Loucy (cell line): Measurements from ENCODE around the gene GPHN.

Experiments
- H2AFZ ChIP-seq: fragments of 200-600 bp; sonication (generic); 2 replicates; pipeline ENCODE4 v1.6.0; 2016; ENCODE audit warnings: antibody characterized with exemption, mild to moderate bottlenecking, low read length, moderate library complexity
- H3F3A ChIP-seq: fragments of 200-600 bp; 2 replicates; pipeline ENCODE4 v1.6.0; 2016; ENCODE audit warnings: antibody characterized with exemption, low read depth, mild to moderate bottlenecking
- H3K27me3 ChIP-seq: fragments of 200-600 bp; sonication (generic); 2 replicates; pipeline ENCODE4 v1.6.1; 2014; ENCODE audit warnings: low read length, mild to moderate bottlenecking; ENCODE audit not compliant: insufficient read depth, poor library complexity, severe bottlenecking
- H3K36me3 ChIP-seq: fragments of 200-600 bp; sonication (generic); 2 replicates; pipeline ENCODE4 v1.6.1; 2016; ENCODE audit warnings: low read length; ENCODE audit not compliant: insufficient read depth
- H3K4me1 ChIP-seq: fragments of 200-600 bp; sonication (generic); 2 replicates; pipeline ENCODE4 v1.5.1; 2014; ENCODE audit warnings: low read length, mild to moderate bottlenecking; ENCODE audit not compliant: insufficient read depth, poor library complexity, severe bottlenecking
- H3K4me2 ChIP-seq: fragments of 200-600 bp; sonication (generic); 2 replicates; pipeline ENCODE4 v1.6.0; 2014; ENCODE audit warnings: antibody characterized with exemption, low read length, low read depth, mild to moderate bottlenecking; ENCODE audit not compliant: poor library complexity, severe bottlenecking
- H3K4me3 ChIP-seq: fragments of 200-600 bp; sonication (generic); 2 replicates; pipeline ENCODE4 v1.5.1; 2014; ENCODE audit warnings: low read length, mild to moderate bottlenecking, mixed read lengths; ENCODE audit not compliant: poor library complexity, severe bottlenecking
- H3K79me2 ChIP-seq: fragments of 200-600 bp; sonication (generic); 2 replicates; pipeline ENCODE4 v1.6.1; 2014; ENCODE audit warnings: low read length; ENCODE audit not compliant: insufficient read depth
- H3K9ac ChIP-seq: fragments of 200-600 bp; sonication (generic); 2 replicates; pipeline ENCODE4 v1.6.0; 2014; ENCODE audit warnings: mild to moderate bottlenecking, low read depth, low read length, moderate library complexity; ENCODE audit not compliant: poor library complexity, severe bottlenecking
- H3K9me2 ChIP-seq: fragments of 200-600 bp; sonication (generic); replicated peaks from 2 replicates; pipeline ENCODE4 v1.6.1; 2016; ENCODE audit warnings: low read depth, low read length, mixed read lengths
- H3K9me3 ChIP-seq: fragments of 200-600 bp; sonication (generic); 2 replicates; pipeline ENCODE4 v1.6.1; 2014; ENCODE audit warnings: mild to moderate bottlenecking, antibody characterized with exemption, low read length, low read depth; ENCODE audit not compliant: insufficient read depth
- H4K20me1 ChIP-seq: fragments of 200-600 bp; sonication (generic); 2 replicates; pipeline ENCODE4 v1.6.0; 2014; ENCODE audit warnings: antibody characterized with exemption, low read length, mild to moderate bottlenecking; ENCODE audit not compliant: insufficient read depth, poor library complexity, severe bottlenecking
- EZH2phosphoT487 ChIP-seq: fragments of 200-600 bp; IDR thresholded peaks from 2 replicates; pipeline ENCODE4 v1.6.1; 2018; ENCODE audit warnings: antibody characterized with exemption, mild to moderate bottlenecking, moderate library complexity, borderline replicate concordance
- TF ChIP-seq, protein P1 (sequence below): fragments of 200-600 bp; sonication (generic); conservative IDR thresholded peaks from 2 replicates; pipeline ENCODE4 v1.5.1; 2014; ENCODE audit warnings: mild to moderate bottlenecking, antibody characterized with exemption, low read length

GPHN gene

DNA sequence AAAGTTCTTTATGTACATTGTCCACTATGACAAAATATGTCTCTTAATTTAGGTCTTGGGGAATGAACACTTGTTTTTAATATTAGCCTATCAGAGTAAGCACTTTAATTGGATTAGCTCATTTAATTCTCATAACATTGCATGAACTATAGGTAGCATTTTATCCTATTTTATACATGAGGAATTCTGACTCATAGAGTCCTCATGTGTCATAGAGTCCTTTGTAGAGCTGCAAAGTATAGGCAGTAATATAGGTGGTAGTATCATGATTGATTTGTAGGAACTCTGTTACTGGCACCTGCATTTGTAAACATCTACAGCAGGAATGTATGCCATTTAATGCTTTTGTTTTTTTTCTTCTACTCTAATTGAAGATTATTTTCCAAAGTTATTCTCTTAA is 96.0 kb downstream of the GPHN start:
- no peaks in the 10 kb centered on the region for H3K36me3 ChIP-seq
- no peaks in the 10 kb centered on the region for H3K27me3 ChIP-seq
- no peak overlapping the region for H3K4me3 ChIP-seq
- H4K20me1 ChIP-seq: no peaks in the 10 kb centered on the region
- no peak overlapping the region for H2AFZ ChIP-seq
- peaks cover 19% of the 10 kb centered on the region for H3K79me2 ChIP-seq
- H3K9me3 ChIP-seq: no peaks in the 10 kb centered on the region
- no peaks in the 10 kb centered on the region for H3K9me2 ChIP-seq
- no peak overlapping the region for H3K9ac ChIP-seq
- no peaks in the 10 kb centered on the region for H3K4me1 ChIP-seq
- H3F3A ChIP-seq: no peaks in the 10 kb centered on the region
- H3K4me2 ChIP-seq: no peak overlapping the region
- TF ChIP-seq, protein P1, sequence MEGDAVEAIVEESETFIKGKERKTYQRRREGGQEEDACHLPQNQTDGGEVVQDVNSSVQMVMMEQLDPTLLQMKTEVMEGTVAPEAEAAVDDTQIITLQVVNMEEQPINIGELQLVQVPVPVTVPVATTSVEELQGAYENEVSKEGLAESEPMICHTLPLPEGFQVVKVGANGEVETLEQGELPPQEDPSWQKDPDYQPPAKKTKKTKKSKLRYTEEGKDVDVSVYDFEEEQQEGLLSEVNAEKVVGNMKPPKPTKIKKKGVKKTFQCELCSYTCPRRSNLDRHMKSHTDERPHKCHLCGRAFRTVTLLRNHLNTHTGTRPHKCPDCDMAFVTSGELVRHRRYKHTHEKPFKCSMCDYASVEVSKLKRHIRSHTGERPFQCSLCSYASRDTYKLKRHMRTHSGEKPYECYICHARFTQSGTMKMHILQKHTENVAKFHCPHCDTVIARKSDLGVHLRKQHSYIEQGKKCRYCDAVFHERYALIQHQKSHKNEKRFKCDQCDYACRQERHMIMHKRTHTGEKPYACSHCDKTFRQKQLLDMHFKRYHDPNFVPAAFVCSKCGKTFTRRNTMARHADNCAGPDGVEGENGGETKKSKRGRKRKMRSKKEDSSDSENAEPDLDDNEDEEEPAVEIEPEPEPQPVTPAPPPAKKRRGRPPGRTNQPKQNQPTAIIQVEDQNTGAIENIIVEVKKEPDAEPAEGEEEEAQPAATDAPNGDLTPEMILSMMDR: no peak
- no peak for TF ChIP-seq EZH2phosphoT487

DNA sequence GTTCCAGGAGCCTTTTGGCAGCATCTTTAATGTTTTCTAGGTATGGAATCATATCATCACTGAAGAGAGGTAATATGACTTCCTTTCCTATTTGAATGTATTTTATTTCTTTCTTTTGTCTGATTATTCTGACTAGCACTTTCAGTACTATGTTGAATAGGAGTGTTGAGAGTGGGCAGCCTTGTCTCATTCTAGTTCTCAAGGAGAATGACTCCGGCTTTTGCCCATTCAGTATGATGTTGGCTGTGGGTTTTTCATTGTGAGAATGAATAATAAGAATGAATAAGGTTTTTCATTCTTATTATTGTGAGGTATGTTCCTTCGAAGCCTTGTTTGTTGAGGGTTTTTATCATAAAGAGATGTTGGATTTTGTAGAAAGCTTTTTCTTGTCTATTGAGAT is 98.9 kb downstream of the GPHN start:
- Histone ChIP-seq H3K9ac (no peak overlapping the region), H3K4me2 (no peak overlapping the region), H3F3A (no peaks in the 10 kb centered on the region)

DNA sequence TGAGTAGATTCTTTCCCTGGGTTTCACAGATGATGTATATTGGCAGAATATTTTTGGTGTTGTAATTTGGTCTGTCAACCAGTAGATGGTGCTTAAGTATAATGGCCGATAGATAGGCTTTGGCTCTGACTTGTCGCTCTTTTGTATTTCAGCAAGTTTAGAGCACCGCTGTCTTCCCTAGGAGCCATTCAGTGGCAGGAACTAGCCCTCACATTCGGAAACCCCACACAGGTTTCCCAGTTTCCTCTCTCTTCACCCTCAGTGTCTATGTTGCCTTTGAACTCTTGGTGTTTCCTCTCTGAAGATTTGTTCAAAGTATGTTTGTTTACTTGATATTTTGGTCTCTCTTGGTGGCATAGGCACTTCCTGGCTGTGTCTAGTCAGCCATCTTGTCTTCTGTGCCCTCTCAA is 102.2 kb downstream of the GPHN start:
- H3F3A ChIP-seq: no peaks in the 10 kb centered on the region
- no peak overlapping the region for H3K9ac ChIP-seq
- peaks cover 19% of the 10 kb centered on the region for H3K79me2 ChIP-seq
- no peaks in the 10 kb centered on the region for H3K27me3 ChIP-seq
- peaks cover 3% of the 10 kb centered on the region for H3K4me1 ChIP-seq
- no peak for TF ChIP-seq EZH2phosphoT487
- TF ChIP-seq, protein P1: peak; percentile 79
- H3K4me2 ChIP-seq: no peak overlapping the region
- H3K4me3 ChIP-seq: no peak overlapping the region
- H4K20me1 ChIP-seq: no peaks in the 10 kb centered on the region
- peak overlapping the region; percentile 39; the same call in 1 of the 2 replicates for H2AFZ ChIP-seq
- no peaks in the 10 kb centered on the region for H3K9me3 ChIP-seq
- H3K9me2 ChIP-seq: no peaks in the 10 kb centered on the region
- no peaks in the 10 kb centered on the region for H3K36me3 ChIP-seq

More for the DNA sequence above, 98.9 kb downstream of the GPHN start:
- Histone ChIP-seq H3K79me2 (peaks cover 22% of the 10 kb centered on the region), H2AFZ (no peak overlapping the region), H4K20me1 (no peaks in the 10 kb centered on the region), H3K36me3 (no peaks in the 10 kb centered on the region), H3K27me3 (no peaks in the 10 kb centered on the region), H3K9me2 (no peaks in the 10 kb centered on the region), H3K9me3 (no peaks in the 10 kb centered on the region), H3K4me1 (peaks cover 3% of the 10 kb centered on the region), H3K4me3 (no peak overlapping the region)
- no peak for TF ChIP-seq EZH2phosphoT487
- TF ChIP-seq, protein P1: no peak
